ENCODE measurements around the gene KCNK10. TPM values are rescaled to one million over a fixed set of nuclear protein-coding genes. Genes with fewer than 3 reads are reported as not detected.

Gene KCNK10
- total RNA-seq, 1 donor from 2014 or later = not detected

DNA sequence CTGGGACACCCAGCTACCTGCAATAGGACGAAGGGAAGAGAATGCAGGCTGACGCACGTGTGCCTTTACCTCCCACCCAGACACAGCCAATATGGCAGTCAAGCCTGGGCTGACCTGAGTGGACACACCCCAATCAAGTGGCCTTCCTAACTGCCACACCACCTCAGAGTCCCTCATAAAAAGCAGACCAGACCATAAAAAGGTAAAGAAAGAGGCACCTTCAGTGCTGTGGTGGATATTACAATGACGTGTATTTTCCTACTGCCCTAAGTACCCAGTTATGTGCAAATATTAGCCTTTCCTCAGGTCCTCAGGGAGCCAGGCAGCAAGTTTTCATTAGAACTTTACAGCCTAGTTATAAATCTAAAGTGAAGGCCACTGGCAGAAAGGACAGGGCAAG, 75.8 kb downstream of the KCNK10 start:
- peaks cover 2% of the 10 kb centered on the region for H3K27me3 Mint-ChIP-seq
- no peaks in the 10 kb centered on the region for H3K9me3 Mint-ChIP-seq
- no peak overlapping the region for H3K4me3 Mint-ChIP-seq
- H3K27ac Mint-ChIP-seq = no peak overlapping the region
- intact Hi-C loops (cut with micrococcal nuclease) = no loop called here
- DNase-seq = no peak
- no peaks in the 10 kb centered on the region for H3K4me1 Mint-ChIP-seq
- no peaks in the 10 kb centered on the region for H3K36me3 Mint-ChIP-seq (ENCODE audit: low read depth)

DNA sequence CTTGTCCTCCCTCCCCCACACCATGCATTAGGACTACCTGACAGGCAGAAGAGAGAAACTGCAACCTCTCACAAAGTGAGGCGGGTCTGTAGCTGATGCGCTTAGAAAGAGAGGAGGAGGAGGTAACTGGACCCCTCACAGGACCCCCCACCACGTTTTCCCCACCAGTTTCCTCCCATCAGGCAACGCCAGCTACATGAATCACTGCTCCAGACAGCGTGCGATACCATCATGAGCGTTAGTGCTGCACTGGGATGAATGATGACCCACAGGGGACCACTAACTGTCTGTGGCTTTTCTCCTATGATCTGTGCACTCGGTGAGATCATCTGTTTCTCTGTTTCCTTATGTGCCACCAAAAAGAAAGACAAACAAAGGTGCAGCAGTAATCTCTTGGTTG, 77.7 kb downstream of the KCNK10 start:
- H3K27ac Mint-ChIP-seq = no peak overlapping the region
- no peaks in the 10 kb centered on the region for H3K36me3 Mint-ChIP-seq (ENCODE audit: low read depth)
- no peak overlapping the region for H3K4me3 Mint-ChIP-seq
- no peak for DNase-seq
- intact Hi-C loops (cut with micrococcal nuclease) = no loop called here
- peaks cover 2% of the 10 kb centered on the region for H3K27me3 Mint-ChIP-seq
- H3K4me1 Mint-ChIP-seq = no peaks in the 10 kb centered on the region
- H3K9me3 Mint-ChIP-seq = no peaks in the 10 kb centered on the region

DNA sequence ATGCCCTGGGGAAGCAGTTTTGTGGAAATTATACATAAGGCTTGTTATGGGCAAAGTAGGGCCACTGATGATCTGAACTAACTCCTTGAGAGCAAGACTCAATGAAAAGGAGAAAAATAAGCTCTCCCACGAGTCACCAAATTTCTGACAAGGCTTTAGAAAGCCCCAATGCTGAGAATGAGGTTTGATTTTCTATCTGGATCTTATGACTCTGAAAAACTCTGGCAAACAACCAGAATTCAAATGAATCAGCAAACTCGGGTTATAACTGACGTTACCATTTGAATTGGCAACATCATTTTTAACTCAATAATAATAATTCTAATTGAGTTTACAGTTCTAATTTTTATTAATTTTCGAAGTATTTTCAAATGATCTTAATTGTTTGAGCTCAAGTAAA, 79.1 kb downstream of the KCNK10 start:
- Mint-ChIP-seq H3K4me3 (no peak overlapping the region), H3K27me3 (peaks cover 1% of the 10 kb centered on the region), H3K4me1 (no peaks in the 10 kb centered on the region), H3K9me3 (no peaks in the 10 kb centered on the region), H3K27ac (no peak overlapping the region), H3K36me3 (ENCODE audit: low read depth) (no peaks in the 10 kb centered on the region)
- intact Hi-C loops (cut with micrococcal nuclease) = no loop called here
- DNase-seq = no peak

DNA sequence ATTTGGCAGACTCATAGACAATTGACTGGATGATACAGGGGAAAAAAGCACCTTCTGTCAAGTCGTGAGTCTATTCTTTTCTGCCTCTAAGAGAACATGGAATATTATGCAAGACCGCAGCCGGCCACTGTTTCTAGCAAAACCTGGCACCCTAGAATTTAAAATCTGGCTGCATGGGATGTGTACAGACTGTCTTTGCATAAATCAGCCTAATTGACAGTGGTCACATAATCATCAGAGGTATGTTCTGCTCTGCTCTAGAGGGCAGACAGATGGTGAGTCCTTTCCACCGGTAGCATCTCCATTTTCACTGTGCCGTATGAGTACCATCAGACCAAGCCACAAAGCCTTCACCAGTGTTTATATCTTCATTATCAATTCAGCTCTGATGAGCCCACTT, 80.6 kb downstream of the KCNK10 start:
- intact Hi-C loops (cut with micrococcal nuclease) = no loop called here
- H3K4me3 Mint-ChIP-seq = no peak overlapping the region
- H3K4me1 Mint-ChIP-seq = no peaks in the 10 kb centered on the region
- H3K27ac Mint-ChIP-seq = no peak overlapping the region
- no peaks in the 10 kb centered on the region for H3K36me3 Mint-ChIP-seq (ENCODE audit: low read depth)
- no peaks in the 10 kb centered on the region for H3K9me3 Mint-ChIP-seq
- no peak for DNase-seq
- H3K27me3 Mint-ChIP-seq = no peaks in the 10 kb centered on the region

DNA sequence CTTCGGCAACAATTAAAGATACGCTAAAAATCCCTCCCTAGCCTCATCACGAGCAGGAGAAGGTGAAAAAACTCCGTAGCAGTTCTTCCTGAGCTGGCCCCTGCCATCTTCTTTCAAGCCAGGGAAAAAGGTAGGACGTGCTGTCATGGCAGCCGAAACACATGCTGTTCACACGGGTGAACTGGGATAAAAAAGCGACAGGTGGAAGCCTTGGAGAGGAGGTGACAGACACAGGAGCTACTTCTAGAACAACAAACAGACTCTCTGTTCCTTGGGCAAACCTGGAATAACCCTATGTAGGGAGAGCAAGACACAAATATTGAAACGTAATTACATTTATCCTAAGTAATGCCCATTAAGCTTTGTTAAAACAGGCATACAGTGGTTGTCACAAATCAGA, 81.3 kb downstream of the KCNK10 start:
- no peaks in the 10 kb centered on the region for H3K9me3 Mint-ChIP-seq
- H3K36me3 Mint-ChIP-seq (ENCODE audit: low read depth) = no peaks in the 10 kb centered on the region
- no peaks in the 10 kb centered on the region for H3K27me3 Mint-ChIP-seq
- intact Hi-C loops (cut with micrococcal nuclease) = no loop called here
- DNase-seq = no peak
- H3K4me1 Mint-ChIP-seq = no peaks in the 10 kb centered on the region
- no peak overlapping the region for H3K27ac Mint-ChIP-seq
- H3K4me3 Mint-ChIP-seq = no peak overlapping the region

DNA sequence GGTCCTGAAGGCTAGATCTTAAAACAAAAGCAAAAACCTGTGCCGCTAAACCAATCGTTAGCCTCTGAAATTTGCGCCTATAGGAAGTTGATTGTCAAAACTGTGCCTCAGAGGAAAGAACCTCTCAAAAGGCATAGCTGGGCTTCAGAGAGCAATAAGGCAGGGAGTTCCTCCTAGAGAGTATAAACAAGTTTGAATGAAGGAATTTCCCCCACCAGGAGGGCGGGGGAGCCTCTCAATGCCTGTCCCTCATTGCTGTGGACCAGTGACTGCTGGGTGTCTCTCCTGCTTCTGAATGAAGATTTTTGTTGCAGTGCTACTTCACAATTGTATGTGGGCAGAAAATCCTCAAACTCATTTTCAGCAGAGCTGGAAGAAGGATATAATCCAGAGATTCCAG, 88.6 kb downstream of the KCNK10 start:
- no peak for DNase-seq
- intact Hi-C loops (cut with micrococcal nuclease) = loop anchor here (10.0 kb wide), 1 partner anchor 50 kb away; no protein-coding TSS in a partner anchor
- no peaks in the 10 kb centered on the region for H3K9me3 Mint-ChIP-seq
- peaks cover 7% of the 10 kb centered on the region for H3K27me3 Mint-ChIP-seq
- no peaks in the 10 kb centered on the region for H3K4me1 Mint-ChIP-seq
- H3K4me3 Mint-ChIP-seq = no peak overlapping the region
- H3K27ac Mint-ChIP-seq = no peak overlapping the region
- H3K36me3 Mint-ChIP-seq (ENCODE audit: low read depth) = no peaks in the 10 kb centered on the region

DNA sequence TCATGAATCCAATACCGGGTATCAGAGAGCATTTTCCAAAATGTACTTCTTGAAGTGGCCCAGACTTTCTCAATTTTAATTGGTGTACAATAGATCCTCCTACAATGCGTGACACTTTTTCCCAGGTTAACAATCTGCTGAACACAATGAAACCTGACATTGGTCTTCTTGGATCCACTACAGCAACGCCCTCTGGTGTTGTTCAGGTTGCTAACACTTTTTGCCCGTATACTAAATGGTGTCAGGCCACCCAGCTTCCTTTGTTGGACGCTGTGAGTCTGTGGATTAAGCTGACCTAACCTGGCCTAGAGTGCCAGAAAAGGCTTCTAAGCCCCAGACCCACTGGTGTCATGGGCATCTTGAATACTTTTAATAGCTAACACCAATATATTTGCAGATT, 89.2 kb downstream of the KCNK10 start:
- Mint-ChIP-seq H3K27ac (no peak overlapping the region), H3K36me3 (ENCODE audit: low read depth) (no peaks in the 10 kb centered on the region), H3K4me3 (no peak overlapping the region), H3K9me3 (no peaks in the 10 kb centered on the region), H3K27me3 (peaks cover 7% of the 10 kb centered on the region), H3K4me1 (no peaks in the 10 kb centered on the region)
- intact Hi-C loops (cut with micrococcal nuclease) = loop anchor here (10.0 kb wide), 1 partner anchor 49 kb away; no protein-coding TSS in a partner anchor
- DNase-seq = peak; percentile 57

DNA sequence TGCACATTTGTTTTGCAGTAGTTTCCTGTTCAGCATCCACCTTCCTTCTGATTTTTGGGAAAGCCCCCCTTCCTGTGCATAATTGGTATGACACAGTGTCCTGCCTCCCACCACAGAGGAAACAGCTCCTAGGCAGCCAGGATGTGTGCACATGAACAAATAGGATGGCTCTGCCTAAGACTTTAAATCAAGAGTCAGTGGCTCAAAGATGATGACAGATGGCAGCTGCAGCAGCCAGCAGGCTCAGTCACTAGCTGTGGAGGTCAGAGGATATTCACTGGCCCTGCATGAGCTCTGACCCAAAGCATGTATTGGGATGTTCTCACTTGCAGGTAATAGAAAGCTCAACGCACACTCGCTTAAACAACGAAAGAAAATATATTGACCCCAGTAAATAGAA, 90.3 kb downstream of the KCNK10 start:
- Mint-ChIP-seq H3K4me3 (no peak overlapping the region), H3K4me1 (no peaks in the 10 kb centered on the region), H3K27ac (no peak overlapping the region), H3K36me3 (ENCODE audit: low read depth) (no peaks in the 10 kb centered on the region), H3K9me3 (no peaks in the 10 kb centered on the region), H3K27me3 (peaks cover 7% of the 10 kb centered on the region)
- intact Hi-C loops (cut with micrococcal nuclease) = loop anchor here (10.0 kb wide), 1 partner anchor 48 kb away; no protein-coding TSS in a partner anchor
- DNase-seq = no peak

DNA sequence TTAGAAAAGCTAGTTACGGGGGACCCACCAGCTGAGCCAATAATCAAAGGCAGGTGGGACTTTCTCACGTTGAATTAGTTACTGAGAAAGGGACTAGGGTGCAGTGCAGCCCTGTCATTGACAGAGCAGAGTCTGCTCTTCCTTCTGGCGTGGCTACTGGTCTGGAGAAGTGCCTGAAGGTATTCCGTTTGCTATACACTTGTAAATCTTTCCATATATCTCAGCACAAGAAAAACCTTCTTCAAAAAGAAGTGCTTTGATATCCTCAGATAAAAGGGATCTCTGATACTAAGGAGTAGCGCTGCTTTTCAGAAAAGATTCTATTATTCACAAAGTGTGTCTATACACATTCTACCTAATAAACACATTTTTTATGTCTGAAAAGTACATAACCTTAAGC, 91.5 kb downstream of the KCNK10 start:
- DNase-seq = no peak
- peaks cover 7% of the 10 kb centered on the region for H3K27me3 Mint-ChIP-seq
- H3K4me3 Mint-ChIP-seq = no peak overlapping the region
- H3K9me3 Mint-ChIP-seq = no peaks in the 10 kb centered on the region
- H3K4me1 Mint-ChIP-seq = no peaks in the 10 kb centered on the region
- no peaks in the 10 kb centered on the region for H3K36me3 Mint-ChIP-seq (ENCODE audit: low read depth)
- intact Hi-C loops (cut with micrococcal nuclease) = loop anchor here (10.0 kb wide), 1 partner anchor 47 kb away; no protein-coding TSS in a partner anchor
- H3K27ac Mint-ChIP-seq = no peak overlapping the region

DNA sequence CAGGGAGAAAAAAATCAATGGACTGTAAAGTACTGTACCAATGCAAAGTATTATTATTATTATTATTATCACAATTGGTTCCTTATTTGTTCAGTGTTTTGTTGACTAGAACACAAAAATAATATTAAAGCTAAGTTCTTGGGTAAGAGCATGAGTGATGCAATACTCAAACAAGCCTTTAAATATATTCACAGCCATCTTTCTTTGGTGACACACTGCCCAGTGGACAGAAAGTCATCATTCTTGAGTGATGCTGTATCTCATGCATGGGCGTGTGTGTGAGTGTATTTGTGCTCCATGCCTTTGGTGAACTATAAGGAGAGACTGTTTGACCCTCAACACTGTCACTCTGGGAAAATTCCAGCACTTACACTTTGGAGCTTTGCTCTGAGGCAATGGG, 93.6 kb downstream of the KCNK10 start:
- intact Hi-C loops (cut with micrococcal nuclease) = no loop called here

DNA sequence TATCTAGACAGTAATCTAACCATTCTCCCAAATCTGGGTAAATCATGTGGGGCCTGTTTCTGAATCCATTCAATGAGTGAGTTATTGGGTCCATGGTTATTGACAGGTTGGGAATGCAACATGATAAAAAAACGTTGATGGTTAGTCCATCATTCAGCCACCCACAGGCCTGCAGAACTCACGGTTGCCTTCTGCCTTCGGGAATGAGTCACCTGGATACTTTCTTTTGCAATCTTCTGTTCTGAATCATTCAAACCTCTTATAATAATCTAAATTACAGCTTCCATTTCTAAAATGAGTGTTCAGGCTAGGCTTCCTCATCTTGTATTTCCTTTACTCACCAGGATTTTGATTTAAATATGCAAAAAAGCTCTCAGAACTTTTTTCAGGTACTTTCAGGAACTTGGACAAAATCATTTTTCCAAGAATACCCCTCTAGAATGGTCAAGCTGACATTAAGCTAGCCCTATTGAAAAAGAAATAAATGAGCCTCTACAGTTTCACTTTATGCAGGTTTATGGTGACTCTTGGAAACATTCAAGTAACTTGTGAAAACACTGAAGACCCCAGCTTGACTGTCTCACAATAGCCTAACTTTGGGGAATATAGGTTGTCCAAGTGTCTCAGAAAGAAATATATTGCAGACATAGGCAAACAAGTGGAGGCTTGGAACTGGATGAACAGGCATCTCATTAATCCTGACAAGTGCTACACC, 94.4 kb downstream of the KCNK10 start:
- Mint-ChIP-seq H3K4me1 (no peaks in the 10 kb centered on the region), H3K27me3 (peaks cover 2% of the 10 kb centered on the region), H3K4me3 (no peak overlapping the region), H3K9me3 (no peaks in the 10 kb centered on the region), H3K36me3 (ENCODE audit: low read depth) (no peaks in the 10 kb centered on the region), H3K27ac (no peak overlapping the region)
- intact Hi-C loops (cut with micrococcal nuclease) = no loop called here
- DNase-seq = no peak

More for the DNA sequence above, 93.6 kb downstream of the KCNK10 start:
- Mint-ChIP-seq H3K27ac (no peak overlapping the region), H3K4me3 (no peak overlapping the region), H3K9me3 (no peaks in the 10 kb centered on the region), H3K36me3 (ENCODE audit: low read depth) (no peaks in the 10 kb centered on the region), H3K4me1 (no peaks in the 10 kb centered on the region), H3K27me3 (peaks cover 2% of the 10 kb centered on the region)
- DNase-seq = no peak

DNA sequence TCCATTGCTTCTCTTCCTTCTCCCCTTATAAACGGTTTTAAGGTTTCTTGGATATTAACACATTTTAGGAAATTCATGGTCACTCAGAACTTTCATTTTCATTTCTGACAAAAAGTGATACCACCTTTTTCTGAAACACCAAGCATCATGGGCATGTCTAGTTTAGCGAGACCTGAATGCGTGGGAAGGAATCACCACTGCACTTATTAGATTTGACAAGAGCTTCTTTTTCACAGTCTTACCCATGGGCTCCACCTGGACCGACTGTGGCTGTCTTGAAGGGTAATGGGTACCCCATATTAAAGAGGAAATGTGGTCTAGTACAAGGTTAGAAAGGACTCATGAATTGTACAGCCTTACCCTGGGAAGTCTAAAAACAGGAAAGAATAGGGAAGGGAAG, 95.4 kb downstream of the KCNK10 start:
- DNase-seq = no peak
- H3K4me1 Mint-ChIP-seq = no peaks in the 10 kb centered on the region
- intact Hi-C loops (cut with micrococcal nuclease) = no loop called here
- H3K9me3 Mint-ChIP-seq = peaks cover 8% of the 10 kb centered on the region
- no peak overlapping the region for H3K27ac Mint-ChIP-seq
- H3K27me3 Mint-ChIP-seq = peaks cover 2% of the 10 kb centered on the region
- no peak overlapping the region for H3K4me3 Mint-ChIP-seq
- H3K36me3 Mint-ChIP-seq (ENCODE audit: low read depth) = peaks cover 1% of the 10 kb centered on the region

DNA sequence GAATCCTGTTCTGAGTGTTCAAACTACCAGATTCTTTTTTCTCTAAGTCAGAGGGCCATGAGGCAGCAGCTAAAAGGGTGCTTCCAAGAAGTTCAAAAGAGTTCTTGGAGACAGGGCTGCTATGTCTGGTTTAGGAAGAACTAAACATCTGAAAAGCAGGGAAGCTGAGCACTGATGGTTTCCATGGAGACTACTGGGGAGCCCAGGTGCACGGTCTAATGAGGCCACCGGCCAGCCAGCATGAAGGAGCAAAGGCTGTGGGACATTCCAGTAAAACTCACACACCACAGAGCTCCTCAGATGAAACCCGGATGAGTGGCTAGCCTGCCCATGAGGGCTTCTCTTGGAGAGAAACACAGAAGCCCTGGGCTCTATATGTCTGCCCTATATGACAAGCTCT, 97.3 kb downstream of the KCNK10 start:
- Mint-ChIP-seq H3K27me3 (peaks cover 2% of the 10 kb centered on the region), H3K4me1 (no peaks in the 10 kb centered on the region), H3K9me3 (peaks cover 15% of the 10 kb centered on the region), H3K36me3 (ENCODE audit: low read depth) (peaks cover 1% of the 10 kb centered on the region), H3K4me3 (no peak overlapping the region), H3K27ac (no peak overlapping the region)
- intact Hi-C loops (cut with micrococcal nuclease) = no loop called here
- no peak for DNase-seq

DNA sequence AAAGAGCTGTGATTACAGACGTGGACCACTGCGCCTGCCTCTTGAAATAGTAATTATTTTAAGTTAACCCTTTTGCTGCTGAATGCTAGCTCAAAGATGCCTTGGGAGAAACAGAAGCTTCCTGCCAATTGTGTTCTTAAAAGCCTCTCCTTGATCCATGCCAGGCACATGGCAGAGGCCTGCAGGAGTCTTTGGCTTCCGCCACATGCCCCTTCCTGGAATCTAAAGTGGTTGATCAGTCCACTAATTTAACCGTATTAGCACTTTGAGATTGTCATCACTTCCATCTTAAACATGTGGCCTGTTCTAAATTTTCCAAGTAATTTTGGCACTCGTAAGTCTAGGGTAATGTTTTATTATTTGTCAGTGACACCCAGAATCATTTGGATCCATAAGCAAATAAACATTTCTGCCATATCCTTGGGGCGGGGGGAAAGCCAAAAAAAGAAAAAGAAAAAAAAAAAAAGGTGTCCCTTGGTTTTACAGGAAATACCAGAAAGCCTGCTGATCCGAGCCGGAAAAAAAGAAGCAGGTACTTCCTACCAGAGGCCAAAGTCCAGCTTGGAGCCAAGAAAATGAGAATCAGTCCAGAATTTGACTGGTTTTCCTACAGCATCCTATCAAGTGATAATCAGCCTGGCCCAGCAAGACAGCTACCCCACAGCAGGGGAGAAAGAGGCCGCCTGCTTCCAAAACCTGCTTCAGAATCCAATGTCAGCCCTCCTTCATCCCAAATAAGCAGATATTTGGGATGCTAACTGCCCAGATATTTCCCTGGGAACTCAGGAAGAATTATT, 104.8 kb downstream of the KCNK10 start:
- H3K4me3 Mint-ChIP-seq = no peak overlapping the region
- H3K4me1 Mint-ChIP-seq = no peaks in the 10 kb centered on the region
- H3K9me3 Mint-ChIP-seq = peaks cover 11% of the 10 kb centered on the region
- intact Hi-C loops (cut with micrococcal nuclease) = no loop called here
- H3K36me3 Mint-ChIP-seq (ENCODE audit: low read depth) = peaks cover 1% of the 10 kb centered on the region
- no peak for DNase-seq
- H3K27me3 Mint-ChIP-seq = no peaks in the 10 kb centered on the region
- no peak overlapping the region for H3K27ac Mint-ChIP-seq
